Nephron (organoid): Measurements from ENCODE around the gene MAN1A2.

Experiments used
- H3K27ac Mint-ChIP-seq, 3 experiments: 2 replicates each; pipeline ENCODE4 v1.8.0; 2020; ENCODE audit warnings: mixed read lengths in 3 of 3, mild to moderate bottlenecking in 2 of 3, moderate library complexity in 1 of 3
- H3K27me3 Mint-ChIP-seq: 2 replicates; pipeline ENCODE4 v1.8.0; 2021; ENCODE audit warnings: low read depth, mild to moderate bottlenecking, moderate library complexity, mixed read lengths
- H3K36me3 Mint-ChIP-seq: 2 replicates; pipeline ENCODE4 v1.8.0; 2020; ENCODE audit warnings: low read depth, mixed read lengths
- H3K4me1 Mint-ChIP-seq: 2 replicates; pipeline ENCODE4 v1.8.0; 2020; ENCODE audit warnings: mixed read lengths
- H3K4me3 Mint-ChIP-seq, 3 experiments: 2 replicates each; pipeline ENCODE4 v1.8.0; 2020; ENCODE audit warnings: mild to moderate bottlenecking in 3 of 3, mixed read lengths in 3 of 3, moderate library complexity in 2 of 3
- H3K9me3 Mint-ChIP-seq: 2 replicates; pipeline ENCODE4 v1.8.0; 2020; ENCODE audit warnings: mixed read lengths
- CTCF ChIP-seq, 3 experiments: fragments of 200-600 bp; sonication (generic); IDR thresholded peaks; one replicate each; pipeline ENCODE4 v1.5.0; 2021; ENCODE audit warnings: antibody characterized with exemption in 3 of 3; ENCODE audit not compliant: unreplicated experiment in 3 of 3

MAN1A2 gene

GRCh38 chr1:117403597-117403996 lies 36.3 kb downstream of the MAN1A2 start:
- Mint-ChIP-seq H3K4me1 (no peaks in the 10 kb centered on the region), H3K9me3 (peaks cover 25% of the 10 kb centered on the region), H3K4me3 (no peak overlapping the region)

GRCh38 chr1:117405042-117405441 lies 37.8 kb downstream of the MAN1A2 start:
- no peaks in the 10 kb centered on the region for H3K27me3 Mint-ChIP-seq
- H3K9me3 Mint-ChIP-seq: peaks cover 21% of the 10 kb centered on the region
- H3K4me3 Mint-ChIP-seq: no peak overlapping the region
- no peak for TF ChIP-seq CTCF (IDR thresholded peaks at IDR 0.05; ENCODE audit: unreplicated experiment in 3 of 3)
- H3K27ac Mint-ChIP-seq: no peak overlapping the region
- H3K36me3 Mint-ChIP-seq: peaks cover 61% of the 10 kb centered on the region
- no peaks in the 10 kb centered on the region for H3K4me1 Mint-ChIP-seq

More at GRCh38 chr1:117403597-117403996, 36.3 kb downstream of the MAN1A2 start:
- Mint-ChIP-seq H3K36me3 (peaks cover 64% of the 10 kb centered on the region), H3K27ac (no peak overlapping the region), H3K27me3 (no peaks in the 10 kb centered on the region)
- no peak for TF ChIP-seq CTCF (IDR thresholded peaks at IDR 0.05; ENCODE audit: unreplicated experiment in 3 of 3)

- Mint-ChIP-seq H3K27ac (no peak overlapping the region), H3K27me3 (no peaks in the 10 kb centered on the region), H3K9me3 (no peaks in the 10 kb centered on the region), H3K4me3 (no peak overlapping the region), H3K36me3 (peaks cover 42% of the 10 kb centered on the region), H3K4me1 (no peaks in the 10 kb centered on the region)
- TF ChIP-seq CTCF (IDR thresholded peaks at IDR 0.05; ENCODE audit: unreplicated experiment in 3 of 3): no peak
Measured at GRCh38 chr1:117412472-117412871, 45.2 kb downstream of the MAN1A2 start.

GRCh38 chr1:117413412-117413811 lies 46.2 kb downstream of the MAN1A2 start:
- H3K27ac Mint-ChIP-seq: no peak overlapping the region
- H3K36me3 Mint-ChIP-seq: peaks cover 35% of the 10 kb centered on the region
- H3K4me3 Mint-ChIP-seq: no peak overlapping the region
- no peak for TF ChIP-seq CTCF (IDR thresholded peaks at IDR 0.05; ENCODE audit: unreplicated experiment in 3 of 3)
- H3K4me1 Mint-ChIP-seq: no peaks in the 10 kb centered on the region
- H3K27me3 Mint-ChIP-seq: no peaks in the 10 kb centered on the region
- no peaks in the 10 kb centered on the region for H3K9me3 Mint-ChIP-seq

- TF ChIP-seq CTCF (IDR thresholded peaks at IDR 0.05; ENCODE audit: unreplicated experiment in 3 of 3): no peak
- H3K9me3 Mint-ChIP-seq: no peaks in the 10 kb centered on the region
- H3K4me1 Mint-ChIP-seq: no peaks in the 10 kb centered on the region
- peaks cover 33% of the 10 kb centered on the region for H3K36me3 Mint-ChIP-seq
- H3K4me3 Mint-ChIP-seq: no peak overlapping the region
- H3K27ac Mint-ChIP-seq: no peak overlapping the region
- H3K27me3 Mint-ChIP-seq: no peaks in the 10 kb centered on the region
Measured at GRCh38 chr1:117414943-117415342, 47.7 kb downstream of the MAN1A2 start.

GRCh38 chr1:117416004-117416403 lies 48.8 kb downstream of the MAN1A2 start:
- Mint-ChIP-seq H3K27me3 (no peaks in the 10 kb centered on the region), H3K4me1 (no peaks in the 10 kb centered on the region), H3K36me3 (peaks cover 36% of the 10 kb centered on the region), H3K27ac (no peak overlapping the region), H3K9me3 (no peaks in the 10 kb centered on the region), H3K4me3 (no peak overlapping the region)
- TF ChIP-seq CTCF (IDR thresholded peaks at IDR 0.05; ENCODE audit: unreplicated experiment in 3 of 3): no peak
